Measurements from ENCODE around the gene CHAD. TPM values are rescaled to one million over a fixed set of nuclear protein-coding genes. Genes with fewer than 3 reads are reported as not detected.

Gene CHAD
- total RNA-seq, 1 experiment from 2014 or later = not detected

DNA sequence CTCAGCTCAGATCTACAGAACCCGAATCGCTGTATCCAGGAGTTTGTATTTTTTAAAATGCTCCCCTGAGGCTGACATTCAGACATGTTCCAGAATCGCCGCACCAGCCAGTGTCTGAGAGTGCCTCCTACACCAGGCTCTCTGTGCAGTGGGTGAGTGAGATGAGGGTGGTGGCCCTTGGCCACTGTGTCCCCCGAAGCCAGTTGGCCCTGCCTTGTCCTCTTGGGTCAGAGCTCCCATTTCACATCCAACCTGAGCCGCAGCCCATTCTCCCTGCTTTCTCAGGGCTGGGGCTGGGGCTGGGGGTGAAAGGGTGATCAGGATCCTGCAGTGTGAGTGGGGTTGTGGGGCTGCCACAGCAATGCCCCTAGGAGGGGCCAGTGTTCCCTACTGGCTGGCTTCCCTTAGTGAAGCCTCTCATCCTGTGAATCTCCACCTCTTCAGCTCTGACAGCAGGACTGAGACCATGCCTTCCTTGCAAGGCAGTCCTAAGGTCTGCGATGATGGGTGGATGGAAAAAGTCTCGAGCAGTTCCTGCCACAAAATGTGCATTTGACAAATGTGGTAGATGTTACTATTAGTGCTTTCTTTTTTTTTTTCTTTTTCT is 26.6 kb upstream of the CHAD start:
- DNase-seq (ENCODE audit: extremely low read depth, low read depth) = no peak

DNA sequence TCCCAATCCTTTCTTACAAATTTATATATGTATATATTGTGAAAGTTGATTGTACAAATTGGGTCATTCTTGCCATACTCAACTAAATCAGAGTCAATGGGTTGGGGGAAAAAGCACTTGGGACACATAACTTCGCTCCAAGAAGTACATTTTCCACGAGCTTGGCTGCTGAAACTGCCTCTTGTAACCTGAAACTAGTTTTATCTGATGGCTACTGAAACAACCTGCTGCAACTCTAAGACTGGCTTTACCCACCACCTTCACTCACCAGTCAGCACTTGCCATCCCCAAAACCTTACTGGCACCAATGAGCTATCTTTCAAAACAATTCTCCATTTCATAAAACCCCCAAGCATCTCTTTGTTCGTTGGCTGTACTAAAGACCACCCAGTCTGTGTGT is 25.1 kb upstream of the CHAD start:
- DNase-seq (ENCODE audit: extremely low read depth, low read depth) = no peak

DNA sequence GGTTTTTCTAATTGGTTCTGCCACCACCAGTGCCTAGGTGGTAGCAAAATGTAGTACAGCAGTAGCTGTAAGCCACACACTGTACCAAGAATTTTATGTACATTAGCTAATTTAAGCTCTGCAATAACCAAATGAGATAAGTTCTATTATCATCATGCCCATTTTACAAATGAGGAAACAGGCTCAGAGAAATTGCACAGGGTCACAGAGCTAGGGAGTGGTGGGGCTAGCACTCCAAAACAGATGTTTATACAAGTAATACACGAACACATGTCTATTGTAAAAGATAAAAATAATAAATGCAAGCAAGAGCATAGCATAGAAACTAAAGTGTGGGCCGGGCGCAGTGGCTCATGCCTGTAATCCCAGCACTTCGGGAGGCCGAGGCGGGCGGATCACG is 23.5 kb upstream of the CHAD start:
- no peak for DNase-seq (ENCODE audit: extremely low read depth, low read depth)

DNA sequence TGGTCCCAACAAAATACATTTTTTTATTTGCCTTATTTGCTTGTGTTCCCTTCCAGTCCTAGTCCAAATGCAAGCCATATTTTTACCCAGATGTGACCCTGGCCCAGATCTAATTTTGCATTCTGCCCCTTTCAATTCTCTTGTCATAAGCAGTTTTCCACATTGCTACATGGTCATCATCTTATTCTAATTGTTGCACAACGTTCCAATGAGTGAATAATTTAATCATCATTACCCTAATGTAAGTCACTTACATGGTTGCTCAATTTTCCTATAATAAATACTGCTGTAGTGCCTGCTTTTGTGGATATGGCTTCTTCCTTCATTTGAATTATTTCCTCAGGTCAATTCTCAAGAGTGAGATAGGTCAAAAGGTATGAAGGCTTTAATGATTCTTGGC is 22.8 kb upstream of the CHAD start:
- DNase-seq (ENCODE audit: extremely low read depth, low read depth) = no peak

DNA sequence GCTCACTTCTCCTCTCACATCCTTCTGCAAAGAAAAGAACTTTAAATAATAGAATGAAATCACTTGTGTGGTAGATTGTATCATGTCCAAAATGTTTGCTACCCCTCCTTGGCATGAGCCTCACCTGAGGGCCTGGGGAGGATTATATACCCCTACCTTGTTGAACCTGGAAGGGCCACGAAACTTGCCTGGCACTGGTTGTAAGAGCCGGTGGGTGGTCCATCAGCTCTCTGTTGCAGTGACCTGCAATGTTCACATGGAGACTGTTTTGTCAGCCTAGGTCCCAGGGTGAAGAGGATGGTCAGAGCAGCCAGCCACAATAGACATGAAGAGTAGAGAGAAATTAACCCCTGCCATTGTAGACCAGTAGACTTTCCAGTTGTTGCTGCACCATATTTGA is 20.2 kb upstream of the CHAD start:
- no peak for DNase-seq (ENCODE audit: extremely low read depth, low read depth)

DNA sequence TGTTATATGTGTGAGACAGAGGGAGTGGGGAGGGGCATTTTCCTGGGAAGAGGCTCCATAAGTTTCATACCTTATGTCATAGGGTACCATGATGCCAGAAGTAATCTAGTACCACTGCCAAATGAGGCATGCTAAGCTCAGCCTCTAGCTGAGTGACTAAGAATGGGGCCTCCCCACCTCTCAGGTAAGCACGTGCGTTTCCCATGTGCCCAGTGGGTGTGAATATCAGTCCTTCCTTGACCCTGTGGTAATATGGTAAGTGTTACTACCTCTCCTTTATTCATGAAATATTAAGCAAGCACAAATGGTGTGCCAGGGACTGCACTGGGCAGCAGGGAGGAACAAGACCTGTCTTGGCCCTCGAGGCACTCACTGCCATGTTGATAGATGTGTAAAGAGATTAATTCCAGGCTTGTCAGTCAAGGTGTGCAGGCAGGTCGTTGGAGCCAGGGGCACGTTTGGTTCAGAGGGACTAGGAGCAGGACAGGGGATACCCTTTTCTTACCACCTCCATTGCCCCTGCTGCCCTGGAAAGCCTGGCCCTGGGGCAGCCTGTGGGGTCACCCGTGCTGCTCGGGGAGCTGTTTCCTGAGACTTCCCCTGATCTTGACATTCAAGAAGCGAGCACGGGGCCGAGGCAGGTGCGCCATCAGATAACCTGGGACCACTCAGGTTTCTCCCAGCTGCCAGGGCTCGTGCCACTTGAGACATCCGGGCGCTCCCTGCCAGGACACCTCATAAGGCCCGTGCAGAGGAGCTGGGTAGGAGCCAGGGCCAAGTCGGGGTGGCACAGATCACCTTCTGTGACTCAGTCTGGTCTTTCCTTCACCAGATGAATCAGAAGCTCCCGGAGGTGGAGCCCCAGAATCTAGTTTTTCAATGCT is 18.8 kb upstream of the CHAD start:
- DNase-seq (ENCODE audit: extremely low read depth, low read depth) = no peak

DNA sequence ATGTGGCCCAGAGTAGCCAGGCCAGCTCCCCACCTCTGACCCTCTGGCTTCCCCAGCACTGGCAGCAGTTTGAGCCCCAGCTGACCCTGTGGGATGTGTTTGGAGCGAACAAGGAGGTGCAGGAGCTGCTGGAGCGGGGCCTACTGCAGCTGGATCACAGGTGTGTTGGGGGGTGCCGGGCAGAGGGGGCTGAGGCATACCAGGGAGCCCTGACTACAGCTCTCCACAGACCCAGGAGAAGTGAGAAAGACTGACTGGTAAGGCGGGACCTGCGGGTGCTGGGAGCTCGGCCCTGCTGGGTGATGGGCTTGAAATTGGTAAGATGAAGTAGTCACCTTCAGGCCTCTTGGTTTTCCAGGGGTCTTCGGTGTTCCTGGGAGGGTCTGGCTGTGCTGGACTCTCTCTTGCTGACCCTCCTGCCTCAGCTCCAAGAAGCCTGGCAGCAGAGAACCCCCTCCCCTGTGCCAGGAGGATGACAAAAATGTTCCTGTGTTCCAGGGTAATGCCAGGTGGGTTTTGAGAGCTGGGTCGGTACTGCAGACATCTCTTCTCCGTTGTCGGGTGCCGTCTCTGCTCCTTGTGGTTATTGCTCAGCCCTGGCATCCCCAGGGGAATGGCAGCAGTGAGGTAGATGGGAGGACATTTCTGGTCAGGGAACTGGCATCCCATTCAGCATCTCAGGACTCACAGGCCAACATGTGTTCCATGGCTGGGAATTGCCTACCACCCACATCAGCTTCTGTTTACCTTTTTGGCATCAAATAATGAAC is 15.9 kb upstream of the CHAD start:
- DNase-seq (ENCODE audit: extremely low read depth, low read depth) = no peak

DNA sequence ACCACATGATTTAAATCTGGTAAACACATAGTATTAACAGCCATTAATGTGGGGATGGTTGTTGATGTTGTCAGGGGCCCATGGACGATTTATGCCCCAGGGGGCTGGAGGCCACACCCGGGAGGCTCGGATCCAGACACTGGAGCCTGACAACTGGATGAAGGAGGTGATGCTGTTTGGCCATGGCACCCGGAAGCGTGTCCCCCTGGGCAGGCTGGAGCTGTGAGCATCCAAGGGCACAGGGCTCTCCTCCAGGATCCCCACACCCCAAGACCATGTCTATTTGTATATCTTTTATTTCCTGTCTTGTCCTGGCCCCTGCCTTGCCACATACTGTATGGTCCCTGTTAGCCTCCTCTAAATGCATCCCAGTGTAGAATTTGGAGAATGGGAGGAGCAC is 14.6 kb upstream of the CHAD start:
- no peak for DNase-seq (ENCODE audit: extremely low read depth, low read depth)

DNA sequence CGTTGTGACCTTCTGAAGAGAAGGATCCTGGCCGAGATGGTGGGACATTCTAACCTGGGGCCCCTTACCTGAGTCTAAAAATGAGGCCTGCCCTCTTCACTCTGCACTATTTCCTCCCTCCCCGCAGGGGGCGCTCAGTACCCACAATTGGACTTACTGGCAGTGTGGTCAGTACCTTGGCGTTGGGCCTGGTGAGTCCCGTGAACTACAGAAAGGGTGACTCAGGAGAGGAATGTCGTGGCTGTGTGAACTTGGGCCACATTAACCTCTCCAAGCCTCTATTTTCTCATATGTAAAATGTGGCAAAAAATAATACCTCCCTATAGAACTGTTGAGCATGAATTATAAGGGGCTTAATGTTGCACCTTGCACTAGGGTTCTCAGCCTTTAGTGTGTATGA is 13.8 kb upstream of the CHAD start:
- DNase-seq (ENCODE audit: extremely low read depth, low read depth) = peak; percentile 96

DNA sequence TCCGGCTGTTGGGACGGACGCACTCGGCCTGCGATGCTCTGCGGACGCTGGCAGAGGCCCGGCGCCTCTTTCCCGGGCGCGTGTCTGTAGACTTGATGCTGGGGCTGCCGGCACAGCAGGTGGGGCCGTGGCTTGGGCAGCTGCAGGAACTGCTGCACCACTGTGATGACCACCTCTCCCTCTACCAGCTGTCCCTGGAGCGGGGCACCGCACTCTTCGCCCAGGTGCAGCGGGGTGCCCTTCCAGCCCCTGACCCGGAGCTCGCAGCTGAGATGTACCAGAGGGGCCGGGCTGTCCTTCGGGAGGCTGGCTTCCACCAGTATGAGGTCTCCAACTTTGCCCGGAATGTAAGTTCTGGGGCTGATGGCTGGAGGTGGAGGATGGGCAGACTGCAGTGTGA is 13.4 kb upstream of the CHAD start:
- no peak for DNase-seq (ENCODE audit: extremely low read depth, low read depth)

DNA sequence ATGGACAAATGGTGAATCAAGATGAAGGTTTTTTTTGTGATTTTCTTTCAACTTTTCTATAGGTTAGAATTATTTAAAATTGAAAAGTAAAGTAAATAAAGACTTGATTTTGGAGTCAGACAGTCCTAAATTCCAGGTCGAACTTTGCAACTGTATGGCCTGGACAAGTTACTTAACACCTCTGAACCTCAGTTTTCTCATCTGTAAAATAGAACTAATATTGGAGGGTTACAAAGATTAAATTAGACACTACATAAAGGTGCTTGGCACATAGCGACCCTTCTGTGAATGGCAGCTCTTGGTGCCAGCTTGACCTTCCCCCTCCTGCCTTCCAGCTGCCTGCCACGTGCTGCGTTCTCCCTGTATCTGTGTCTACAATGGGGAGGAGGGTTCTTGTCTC is 13.0 kb upstream of the CHAD start:
- DNase-seq (ENCODE audit: extremely low read depth, low read depth) = no peak

DNA sequence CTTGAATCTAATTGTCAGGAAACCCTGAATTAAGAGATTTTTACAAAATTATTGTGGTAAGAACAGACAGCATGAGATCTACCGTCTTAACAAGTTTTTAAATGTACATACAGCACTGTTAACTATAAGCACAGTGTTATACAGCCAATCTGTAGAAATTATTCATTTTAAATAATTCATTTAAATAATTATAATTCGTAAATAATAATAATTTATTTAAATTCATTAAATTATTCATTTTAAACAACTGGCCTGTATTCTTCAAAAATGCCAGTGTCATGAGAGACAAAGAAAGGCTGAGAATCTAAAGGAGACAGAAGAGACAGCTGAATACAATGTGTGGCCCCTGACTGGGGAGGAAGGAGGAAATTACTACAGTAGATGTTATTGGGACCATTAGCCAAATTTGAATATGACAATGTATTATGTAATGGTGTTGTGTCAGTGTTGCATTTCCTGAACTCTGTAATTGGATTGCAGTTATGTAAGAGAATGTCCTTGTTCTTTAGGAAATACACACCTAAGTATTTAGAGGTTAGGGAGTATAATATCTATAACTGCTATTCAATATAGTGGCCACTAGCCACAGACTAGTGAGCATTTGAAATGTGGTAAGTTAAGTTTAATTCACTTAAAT is 12.3 kb upstream of the CHAD start:
- no peak for DNase-seq (ENCODE audit: extremely low read depth, low read depth)

DNA sequence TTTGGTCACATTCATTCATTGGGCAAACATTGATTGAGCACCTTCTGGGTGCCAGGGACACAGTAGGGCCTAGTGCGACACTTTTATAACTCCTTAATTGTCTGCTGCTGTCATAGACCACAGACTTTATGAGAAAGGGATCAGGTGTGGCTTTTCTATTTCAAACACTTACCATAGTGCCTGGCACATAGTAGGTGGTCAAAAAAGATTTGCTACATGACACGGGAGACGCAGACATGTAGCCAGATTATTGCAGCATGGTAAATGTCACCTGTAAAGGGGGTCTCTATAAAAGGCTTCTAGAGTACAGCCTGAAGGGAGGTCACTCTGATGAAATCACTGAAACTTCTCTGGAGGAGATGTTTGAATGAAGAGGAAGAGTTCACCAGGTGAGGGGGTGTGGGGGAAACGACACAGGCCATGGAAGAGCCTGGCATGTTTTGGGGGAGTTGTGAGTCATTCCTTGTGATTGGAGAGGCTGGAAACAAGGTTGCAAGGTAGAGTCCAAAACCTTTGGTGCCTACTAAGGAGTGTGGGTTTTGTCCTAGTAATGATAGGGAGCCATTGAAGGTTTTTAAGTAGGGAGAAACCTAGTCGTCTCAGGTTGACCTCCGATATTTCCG is 11.6 kb upstream of the CHAD start:
- DNase-seq (ENCODE audit: extremely low read depth, low read depth) = no peak

DNA sequence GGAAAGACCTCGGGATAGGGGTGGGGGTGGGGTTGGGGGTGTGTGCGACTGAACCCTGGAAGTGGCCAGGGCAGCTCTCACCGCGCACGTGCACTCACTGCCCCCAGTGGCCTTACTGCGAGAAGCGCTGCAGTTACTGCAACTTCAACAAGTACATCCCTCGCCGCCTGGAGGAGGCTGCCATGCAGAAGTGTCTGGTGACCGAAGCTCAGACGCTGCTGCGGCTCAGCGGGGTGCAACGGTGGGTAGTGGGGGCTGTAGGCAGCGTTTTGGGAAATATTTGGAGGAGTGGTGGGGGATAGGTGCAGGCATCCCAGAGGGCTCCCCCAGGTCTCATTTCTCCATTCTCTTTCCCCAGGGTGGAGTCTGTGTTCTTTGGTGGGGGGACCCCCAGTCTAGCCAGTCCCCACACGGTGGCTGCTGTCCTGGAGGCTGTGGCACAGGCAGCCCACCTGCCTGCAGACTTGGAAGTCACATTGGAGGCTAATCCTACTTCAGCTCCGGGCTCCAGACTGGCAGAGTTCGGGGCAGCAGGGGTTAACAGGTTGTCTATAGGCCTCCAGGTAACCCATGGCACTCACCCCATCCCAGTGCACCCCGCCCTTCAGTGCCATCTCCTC is 11.0 kb upstream of the CHAD start:
- peak; percentile 78 for DNase-seq (ENCODE audit: extremely low read depth, low read depth)

DNA sequence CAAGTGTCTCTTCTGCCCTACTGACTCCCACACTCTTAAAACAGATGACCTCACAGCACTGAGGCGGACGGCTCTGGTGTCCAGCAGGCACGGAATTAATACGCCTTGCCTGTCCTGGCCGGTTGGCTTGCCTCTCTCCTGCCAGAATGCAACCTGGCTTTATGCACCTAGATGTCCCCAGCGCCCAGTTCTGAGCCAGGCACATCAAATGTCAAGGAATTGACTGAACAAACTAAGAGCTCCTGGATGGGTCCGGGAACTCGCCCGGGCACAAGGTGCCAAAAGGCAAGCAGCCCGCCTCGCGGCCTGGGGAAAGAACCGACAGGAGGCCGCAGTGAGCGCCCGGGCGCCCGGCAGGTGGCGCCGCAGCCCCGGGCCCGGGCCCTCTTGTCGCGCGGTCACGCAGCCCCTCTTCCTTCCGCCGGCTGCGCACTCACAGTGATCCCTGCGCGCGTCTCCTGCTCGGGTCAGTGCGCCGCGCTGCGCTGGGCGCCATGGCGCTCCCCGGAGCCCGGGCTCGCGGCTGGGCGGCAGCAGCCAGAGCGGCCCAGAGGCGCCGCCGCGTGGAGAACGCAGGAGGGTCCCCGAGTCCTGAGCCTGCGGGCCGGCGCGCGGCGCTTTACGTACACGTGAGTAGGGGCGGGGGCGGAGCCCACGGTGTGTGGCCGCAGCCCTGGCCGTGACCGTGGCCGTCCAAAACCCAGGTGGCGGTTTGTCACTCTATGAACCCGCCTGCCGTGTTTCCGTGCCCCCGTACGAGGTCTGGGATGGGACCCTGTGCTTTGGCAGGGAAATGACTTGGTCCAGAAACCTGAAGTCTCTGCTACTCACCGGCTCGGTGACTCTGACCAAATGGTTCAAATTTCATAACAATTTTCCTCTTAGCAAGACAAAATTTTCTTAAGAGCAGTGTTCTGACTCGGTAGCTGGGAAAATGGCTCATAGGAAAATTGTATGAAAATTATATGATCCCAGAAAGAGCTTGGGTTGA is 10.0 kb upstream of the CHAD start, which contains the start of gene RSAD1:
RSAD1 (plus strand) TSS at position 470 of the 991 bp plus-strand sequence; CDS start at position 495, 25 bp downstream.
- DNase-seq (ENCODE audit: extremely low read depth, low read depth) = peak; percentile 86

DNA sequence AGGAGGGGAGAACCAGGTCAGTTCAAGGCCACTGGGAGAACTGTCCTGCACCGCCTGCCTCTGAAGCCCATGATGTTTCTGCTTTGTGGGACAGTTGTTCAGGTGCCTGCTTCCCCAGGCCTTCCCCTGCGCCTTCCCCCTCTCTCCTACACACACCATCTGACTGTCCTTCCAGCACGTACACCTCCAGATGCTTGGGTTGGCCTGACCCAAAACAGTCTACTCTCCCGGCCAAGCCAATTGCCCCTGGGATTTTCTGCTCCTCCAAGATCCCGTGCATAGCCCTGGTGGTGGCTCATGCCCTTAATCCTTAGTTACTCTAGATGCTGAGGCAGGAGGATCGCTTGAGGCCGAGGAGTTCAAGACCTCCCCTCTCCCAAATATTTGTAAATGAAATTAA is 9.3 kb upstream of the CHAD start:
- DNase-seq (ENCODE audit: extremely low read depth, low read depth) = no peak

DNA sequence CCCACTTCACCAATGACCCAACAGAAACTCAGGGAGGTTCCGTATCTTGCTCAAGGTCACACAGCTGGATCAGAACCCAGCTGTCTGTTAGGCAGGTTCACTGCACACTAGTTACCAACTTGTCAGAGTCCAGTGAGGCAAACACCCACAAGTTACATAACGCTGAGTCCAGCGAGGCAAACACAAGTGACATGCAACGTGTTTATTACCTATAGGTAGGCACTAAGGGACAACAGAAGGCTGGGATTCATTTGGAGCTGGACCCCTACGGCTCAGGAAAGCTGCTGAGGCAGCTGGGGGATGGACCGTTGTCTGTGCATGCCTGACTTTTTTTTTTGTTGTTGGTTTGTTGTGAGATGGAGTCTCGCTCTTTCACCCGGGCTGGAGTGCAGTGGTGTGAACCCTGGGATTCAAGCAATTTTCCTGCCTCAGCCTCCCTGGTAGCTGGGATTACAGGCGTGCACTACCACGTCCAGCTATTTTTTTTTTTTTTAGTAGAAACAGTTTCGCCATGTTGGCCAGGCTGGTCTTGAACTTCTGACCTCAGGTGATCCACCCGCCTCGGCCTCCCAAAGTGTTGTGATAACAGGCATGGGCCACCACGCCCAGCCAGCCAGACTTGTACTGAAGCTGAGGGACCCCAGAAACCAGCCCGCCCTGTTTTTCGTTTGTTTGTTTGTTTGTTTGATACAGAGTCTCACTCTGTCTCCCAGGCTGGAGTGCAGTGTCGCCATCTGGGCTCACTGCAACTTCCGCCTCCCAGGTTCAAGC is 8.1 kb upstream of the CHAD start:
- DNase-seq (ENCODE audit: extremely low read depth, low read depth) = no peak

Measured in NCI-H460 (cell line).